ENCODE data around the gene HCRTR1.

HCRTR1 gene

DNA sequence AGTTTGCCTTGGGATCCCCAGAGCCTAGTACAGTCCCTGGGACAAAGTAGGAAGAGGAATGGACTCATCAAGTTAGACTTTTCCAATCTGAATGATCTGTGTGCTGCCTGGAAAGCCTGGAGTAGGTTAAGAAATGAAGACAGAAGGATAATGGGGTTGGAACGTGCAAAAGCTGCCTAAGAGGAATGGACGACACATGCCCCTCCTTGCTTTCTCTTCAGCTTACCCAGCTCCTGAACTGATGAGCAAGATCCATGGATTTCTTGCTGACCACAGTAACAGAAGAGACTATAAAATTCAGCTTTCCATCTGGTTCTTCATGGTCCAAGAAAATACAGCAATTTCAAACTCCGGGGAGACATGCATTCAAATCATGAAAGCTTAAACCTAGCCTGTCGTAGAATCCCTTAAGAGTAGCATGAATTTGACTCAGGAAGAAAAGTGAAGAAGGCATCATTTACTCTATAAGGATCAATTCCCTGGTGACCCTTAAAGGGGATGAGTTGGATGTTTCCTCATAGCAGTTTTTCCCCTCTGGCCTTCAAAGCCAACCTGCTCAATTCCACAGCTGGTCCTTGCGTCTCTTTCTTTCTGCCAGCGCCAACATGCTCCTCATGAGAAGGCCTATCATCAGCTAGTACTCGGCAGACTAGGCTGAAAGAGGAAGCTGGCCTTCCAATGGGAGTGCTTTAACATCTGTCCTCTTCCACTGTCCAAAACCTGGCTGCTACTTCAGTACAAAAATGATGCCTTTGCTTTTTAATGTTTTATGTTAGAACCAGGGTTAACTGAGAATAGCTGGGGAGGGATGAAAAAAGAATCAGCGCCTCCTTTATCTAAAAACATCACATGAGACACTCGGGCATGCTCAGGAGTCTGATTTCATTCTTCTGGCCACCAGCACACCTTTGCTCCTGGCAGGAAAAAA, 32.9 kb downstream of the HCRTR1 start:
- no peak for DNase-seq (ENCODE audit: low spot score)

GRCh38 chr1:31651089-31651420, 33.6 kb downstream of the HCRTR1 start:
- no peak for DNase-seq (ENCODE audit: low spot score)

GRCh38 chr1:31651766-31652165, 34.3 kb downstream of the HCRTR1 start:
- DNase-seq (ENCODE audit: low spot score) = no peak

DNA sequence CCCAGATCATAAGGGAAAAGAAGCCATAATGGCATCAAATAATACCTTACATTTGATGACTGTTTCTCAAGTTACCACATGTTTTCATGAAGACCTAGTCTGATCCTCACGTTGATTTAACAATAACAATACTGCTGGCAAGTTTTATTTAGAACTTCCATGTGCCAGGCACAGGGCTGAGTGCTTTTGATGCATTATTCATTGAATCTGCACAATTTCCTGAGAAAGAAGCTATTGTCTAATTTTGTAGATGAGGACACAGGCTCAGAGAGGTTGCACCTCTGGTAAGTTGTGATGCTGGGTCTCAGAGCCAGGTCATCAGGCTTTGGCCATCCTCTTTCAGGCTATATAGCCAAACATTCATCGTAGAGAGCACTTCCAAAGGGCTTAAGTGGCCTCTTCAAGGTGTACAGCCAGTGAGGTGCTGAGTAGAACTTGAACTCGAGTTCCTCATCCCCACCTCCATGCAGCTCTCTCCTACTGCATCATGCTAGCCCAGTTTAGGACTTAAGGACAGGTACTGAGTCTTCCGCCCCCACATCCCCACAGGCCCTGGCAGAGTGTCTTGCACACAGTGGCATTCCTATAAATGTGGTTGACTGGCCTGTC, 35.5 kb downstream of the HCRTR1 start:
- no peak for DNase-seq (ENCODE audit: low spot score)

DNA sequence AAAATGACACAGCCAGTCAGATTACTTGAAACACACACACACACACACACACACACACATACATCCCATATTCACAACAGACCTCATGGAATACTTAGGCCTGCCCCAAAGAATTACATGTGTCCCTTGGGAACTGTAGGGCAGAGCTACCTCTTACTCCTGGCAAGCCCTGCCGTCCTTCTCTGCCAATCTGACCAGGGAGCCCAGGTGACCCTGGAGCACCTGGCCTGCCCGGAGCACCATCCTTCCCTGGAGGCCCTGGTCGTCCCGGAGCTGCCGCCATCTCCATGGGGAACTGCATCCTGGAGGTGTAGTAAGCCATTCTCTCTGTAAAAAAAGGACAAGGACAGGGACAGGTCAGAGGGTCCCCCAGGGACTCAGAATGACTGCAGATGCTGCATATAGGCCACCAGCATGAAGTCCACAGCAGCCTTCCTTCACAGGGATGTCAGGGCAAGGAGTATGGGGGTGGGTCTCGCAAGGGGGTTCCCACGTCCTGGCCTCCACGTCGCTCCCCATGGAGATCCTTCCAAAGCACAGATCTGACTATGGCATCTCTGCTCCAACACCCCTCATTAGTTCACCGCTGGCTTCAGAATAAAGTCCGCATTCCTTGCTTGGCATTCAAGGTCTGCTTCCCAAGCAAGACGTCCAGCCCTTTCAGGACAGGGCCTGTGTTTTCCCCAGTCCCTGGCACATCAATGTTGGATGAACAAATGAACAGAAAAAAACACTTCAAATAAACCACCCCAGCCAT, 36.4 kb downstream of the HCRTR1 start:
- DNase-seq (ENCODE audit: low spot score) = no peak

DNA sequence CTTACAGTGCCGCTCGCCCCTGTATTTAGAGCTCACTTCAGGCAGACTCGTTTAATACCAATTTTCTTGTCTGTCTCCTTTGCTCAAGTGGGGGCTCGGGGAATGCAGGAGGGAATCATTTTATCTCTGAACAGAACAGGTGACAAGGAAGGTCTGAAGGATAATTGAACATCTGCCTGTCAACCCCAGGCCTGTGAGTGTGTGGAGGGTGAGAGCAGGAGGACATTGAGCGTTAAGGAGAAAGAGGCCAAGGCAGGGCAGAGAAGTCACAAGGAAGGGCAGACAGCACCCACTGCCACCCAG, 36.9 kb downstream of the HCRTR1 start:
- no peak for DNase-seq (ENCODE audit: low spot score)

GRCh38 chr1:31655104-31655503, 37.6 kb downstream of the HCRTR1 start:
- DNase-seq (ENCODE audit: low spot score) = no peak

- no peak for DNase-seq (ENCODE audit: low spot score)
Observed at GRCh38 chr1:31655756-31656155, 38.3 kb downstream of the HCRTR1 start.

GRCh38 chr1:31657020-31657804, 39.7 kb downstream of the HCRTR1 start:
- DNase-seq (ENCODE audit: low spot score) = no peak

GRCh38 chr1:31657972-31658510, 40.6 kb downstream of the HCRTR1 start:
- DNase-seq (ENCODE audit: low spot score) = no peak

DNA sequence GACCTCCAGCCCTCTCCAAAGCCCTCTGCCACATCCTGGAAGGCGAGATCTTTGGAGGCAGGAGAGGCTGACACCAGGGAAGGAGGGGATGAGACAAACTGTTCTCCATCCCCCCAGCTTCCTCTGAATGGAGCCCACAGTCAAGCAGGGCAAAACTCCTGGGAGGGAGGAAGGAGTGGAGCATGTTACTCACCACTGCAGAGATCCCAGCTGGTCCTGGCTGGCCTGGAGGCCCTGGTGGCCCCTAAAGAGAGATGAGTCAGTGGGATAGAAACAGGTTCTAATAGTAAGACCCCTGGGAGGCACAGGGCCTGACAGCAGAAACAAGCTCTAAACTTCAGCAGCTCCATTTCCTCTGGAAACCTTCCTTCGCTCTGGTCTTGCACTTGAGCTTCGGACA, 41.2 kb downstream of the HCRTR1 start:
- DNase-seq (ENCODE audit: low spot score) = no peak

- no peak for DNase-seq (ENCODE audit: low spot score)
Observed at GRCh38 chr1:31659889-31660288, 42.4 kb downstream of the HCRTR1 start.

DNA sequence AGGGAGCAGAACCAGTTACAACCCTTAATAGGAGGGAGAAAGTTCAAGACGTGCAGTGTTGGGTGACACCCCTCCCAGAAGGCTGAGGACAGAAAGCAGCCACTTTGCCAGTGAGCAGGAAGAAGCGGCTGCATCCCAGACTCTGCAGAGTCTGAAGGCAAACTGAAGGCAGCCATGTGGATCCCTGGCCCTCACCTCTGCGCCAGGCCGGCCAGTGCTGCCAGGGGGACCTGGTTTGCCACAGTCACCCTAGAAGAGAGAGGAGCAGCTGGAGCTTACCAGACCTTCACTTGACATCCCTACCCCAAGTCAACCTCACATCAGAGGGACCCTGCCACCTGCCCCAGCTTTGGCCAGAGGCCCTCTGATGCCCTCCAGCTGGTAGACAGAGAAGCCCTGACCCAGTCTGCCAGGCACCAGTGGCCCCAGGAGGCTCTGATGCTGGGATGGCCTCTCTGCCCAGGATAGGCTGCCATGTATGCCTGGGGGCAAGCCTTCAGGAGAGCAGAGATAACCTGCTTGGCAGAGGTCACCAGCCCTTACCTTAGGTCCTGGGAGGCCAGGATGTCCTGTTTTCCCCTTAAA, 43.5 kb downstream of the HCRTR1 start:
- DNase-seq (ENCODE audit: low spot score) = no peak

DNA sequence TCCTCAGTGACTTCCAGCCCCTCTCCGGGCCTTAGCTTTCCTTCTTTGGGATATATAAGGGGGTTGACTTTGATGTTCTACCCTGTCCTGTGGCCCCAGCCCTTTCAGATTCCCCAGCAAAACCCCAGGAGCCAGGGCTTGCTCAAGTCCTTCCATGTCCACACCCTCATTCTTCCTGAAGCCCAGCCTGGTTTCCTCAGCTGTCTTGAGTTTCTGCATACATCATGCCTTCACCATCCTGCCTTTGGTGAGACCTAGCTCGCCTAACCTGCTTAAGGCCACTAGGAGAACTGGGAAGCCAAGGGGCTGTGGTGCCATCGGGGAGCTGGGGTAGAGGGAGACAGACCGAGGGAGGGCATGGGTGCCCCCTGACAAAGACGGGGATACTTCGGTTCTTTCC, 44.4 kb downstream of the HCRTR1 start:
- no peak for DNase-seq (ENCODE audit: low spot score)

DNA sequence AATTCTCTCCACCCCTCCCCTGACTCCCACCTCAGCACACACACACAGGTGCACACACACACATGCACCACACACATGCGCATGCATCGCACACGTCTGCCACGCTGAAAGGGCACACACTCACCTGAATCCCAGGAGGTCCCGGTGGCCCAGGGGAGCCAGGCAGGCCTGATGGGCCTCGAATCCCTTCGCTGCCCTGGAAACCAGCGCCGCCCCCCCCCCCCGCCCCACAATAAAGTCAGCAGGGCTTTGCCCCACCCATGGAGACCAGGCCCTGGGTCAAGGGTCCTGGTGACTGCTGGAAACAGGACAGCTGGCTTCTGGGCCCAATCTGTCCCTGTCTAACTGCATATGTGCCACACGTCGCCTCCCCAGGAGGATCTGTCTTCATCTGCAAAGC, 45.0 kb downstream of the HCRTR1 start:
- DNase-seq (ENCODE audit: low spot score) = no peak

DNA sequence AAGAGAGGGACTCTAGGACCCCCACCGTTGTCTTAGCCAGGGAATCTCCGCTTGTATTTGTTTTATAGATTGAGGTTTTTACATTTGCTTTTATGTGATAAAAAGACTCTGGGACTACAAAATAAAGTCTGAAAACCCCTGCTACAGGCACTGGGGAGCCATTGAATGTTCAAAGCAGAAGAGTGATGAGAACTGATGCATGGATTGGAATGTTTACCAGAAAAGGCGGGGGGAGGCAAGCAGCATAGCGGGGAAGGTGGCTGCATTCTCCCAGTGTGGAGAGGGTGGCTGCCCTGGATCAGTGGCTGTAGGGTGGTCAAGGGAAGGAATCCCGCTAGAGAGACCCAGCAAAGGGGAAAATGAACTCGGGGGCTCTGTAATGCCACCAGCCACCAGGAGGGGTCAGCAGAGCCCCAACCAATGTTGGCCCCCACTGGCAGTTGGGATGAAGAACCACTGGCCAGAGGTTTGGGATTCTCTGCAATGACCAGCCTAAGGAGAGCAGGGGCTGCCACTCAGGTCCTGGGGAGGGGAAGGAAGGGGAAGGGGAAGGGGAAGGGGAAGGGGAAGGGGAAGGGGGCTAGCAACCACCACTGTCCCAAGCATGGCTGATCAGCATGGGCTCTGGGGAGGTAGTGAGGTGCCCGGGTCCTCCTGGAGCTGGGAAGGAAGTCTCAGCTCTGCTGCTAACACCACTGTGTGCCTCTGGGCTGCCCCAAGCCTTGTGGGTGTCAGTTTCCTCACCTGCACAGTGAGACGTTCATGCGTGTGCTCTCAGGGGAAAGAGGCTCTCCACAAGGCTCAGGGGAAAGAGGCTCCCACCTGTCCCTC, 46.3 kb downstream of the HCRTR1 start:
- DNase-seq (ENCODE audit: low spot score) = peak; percentile 87

DNA sequence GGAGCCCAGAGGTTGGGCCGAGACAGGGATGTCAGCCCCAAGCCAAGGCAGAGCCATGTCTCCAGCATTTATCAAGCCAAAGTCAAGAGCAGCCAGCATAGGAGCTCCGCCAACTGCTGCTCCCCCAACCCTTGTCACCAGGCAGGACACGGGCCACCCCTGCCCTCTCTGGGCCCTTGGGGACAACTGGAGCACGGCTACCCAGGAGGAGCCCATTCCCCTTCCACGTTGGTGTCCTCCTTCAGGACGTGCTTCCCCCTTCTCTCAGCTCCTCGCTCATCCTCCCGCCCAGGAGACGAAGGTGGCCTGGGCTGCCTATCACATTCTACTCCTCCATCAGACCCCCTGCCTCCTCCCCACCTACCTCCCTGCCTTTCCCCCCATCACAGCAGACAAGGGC, 47.0 kb downstream of the HCRTR1 start:
- no peak for DNase-seq (ENCODE audit: low spot score)

GRCh38 chr1:31665234-31665878, 47.9 kb downstream of the HCRTR1 start:
- no peak for DNase-seq (ENCODE audit: low spot score)

DNA sequence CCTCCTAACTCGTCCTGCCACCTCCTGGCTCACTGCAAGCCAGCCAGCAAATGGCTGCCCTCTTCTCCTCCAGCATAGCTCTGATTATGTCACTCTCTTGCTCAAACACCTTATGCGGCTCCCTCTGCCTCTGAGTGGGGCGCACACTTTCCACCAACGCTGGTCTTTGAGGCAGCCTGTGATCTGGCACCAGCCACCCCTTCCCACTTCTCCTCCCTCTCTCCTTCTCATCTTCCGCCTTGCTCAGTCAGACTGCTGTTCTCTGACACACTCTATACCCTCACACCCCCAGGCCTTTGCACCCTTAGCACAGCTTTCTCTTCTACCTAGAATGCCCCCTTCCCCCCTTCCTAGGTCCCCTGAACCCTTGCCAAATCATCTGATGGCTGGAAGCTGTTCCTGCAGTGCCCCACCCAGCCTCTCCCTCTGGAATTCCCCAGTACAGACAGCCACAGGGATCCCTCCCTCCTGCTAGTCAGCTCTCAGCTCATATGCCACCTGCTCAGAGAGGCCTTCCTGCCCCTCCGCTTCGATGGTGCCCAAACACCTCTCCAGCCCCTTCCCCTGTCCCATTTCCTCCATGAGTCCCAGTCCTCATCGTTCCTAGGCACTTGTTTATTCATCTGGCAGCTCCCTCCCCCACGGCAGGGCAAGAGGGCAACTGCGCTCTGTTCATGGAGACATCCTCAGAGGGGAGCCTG, 48.9 kb downstream of the HCRTR1 start:
- no peak for DNase-seq (ENCODE audit: low spot score)

All from ecto neural progenitor cell (in vitro differentiated cells).